Vagina (tissue), 2 donors: ENCODE data around the gene CAPN15. TPM values are rescaled to one million over a fixed set of nuclear protein-coding genes. Genes with fewer than 3 reads are reported as not detected.

Experiments used
- DNase-seq, 2 donors: peaks; one replicate each; pipeline ENCODE4 v3.0.0-alpha.2; 2017; ENCODE audit errors: extremely low spot score in 2 of 2
- H3K27ac ChIP-seq: fragments of 200-600 bp; sonication (generic); one replicate; pipeline ENCODE4 v1.5.1; 2019
- H3K27me3 ChIP-seq: fragments of 200-600 bp; sonication (generic); one replicate; pipeline ENCODE4 v1.5.1; 2019
- H3K36me3 ChIP-seq, 2 donors: fragments of 200-600 bp; sonication (generic); one replicate each; pipeline ENCODE4 v1.5.1; 2017 to 2019
- H3K4me1 ChIP-seq: fragments of 200-600 bp; sonication (generic); one replicate; pipeline ENCODE4 v1.5.1; 2019
- H3K4me3 ChIP-seq, 2 donors: fragments of 200-600 bp; sonication (generic); 1 replicate in 1 of 2; 2 replicates in 1 of 2; pipeline ENCODE4 v1.5.1; 2016 to 2019
- H3K9me3 ChIP-seq: fragments of 200-600 bp; sonication (generic); one replicate; pipeline ENCODE4 v1.5.1; 2019
- POLR2A ChIP-seq, 2 donors: fragments of 450-650 bp; IDR thresholded peaks; one replicate each; pipeline ENCODE4 v1.6.1; 2017; ENCODE audit warnings: antibody characterized with exemption in 2 of 2, mild to moderate bottlenecking in 2 of 2, moderate library complexity in 2 of 2
- POLR2AphosphoS5 ChIP-seq, 2 donors: sonication (generic); formaldehyde crosslinking; IDR thresholded peaks; one replicate each; pipeline ENCODE4 v1.9.0; 2017; ENCODE audit warnings: antibody characterized with exemption in 2 of 2, mild to moderate bottlenecking in 2 of 2, low read depth in 1 of 2; ENCODE audit not compliant: insufficient read depth in 1 of 2
- intact Hi-C: fragments of 100-400 bp; cut with DNase I; formaldehyde crosslinking; loops from one replicate; pipeline ENCODE4 v1.15.1; 2023
- total RNA-seq: library from RNA; depleted of rRNA; stranded (reverse); fragments of >200 nt; gene quantifications from one replicate; pipeline ENCODE4 v1.2.3, GENCODE V29; 2016
- TF ChIP-seq, protein P1 (sequence below), 3 experiments: fragments of 450-650 bp in 2 of 3; fragments of 200-600 bp in 1 of 3; sonication (generic) in 1 of 3; IDR thresholded peaks; one replicate each; pipeline ENCODE4 v1.5.1; 2017 to 2019; ENCODE audit warnings: antibody characterized with exemption in 3 of 3, mild to moderate bottlenecking in 2 of 3, moderate library complexity in 2 of 3

CAPN15 gene
- total RNA-seq, 1 donor from 2014 or later, result 38.3 TPM

DNA sequence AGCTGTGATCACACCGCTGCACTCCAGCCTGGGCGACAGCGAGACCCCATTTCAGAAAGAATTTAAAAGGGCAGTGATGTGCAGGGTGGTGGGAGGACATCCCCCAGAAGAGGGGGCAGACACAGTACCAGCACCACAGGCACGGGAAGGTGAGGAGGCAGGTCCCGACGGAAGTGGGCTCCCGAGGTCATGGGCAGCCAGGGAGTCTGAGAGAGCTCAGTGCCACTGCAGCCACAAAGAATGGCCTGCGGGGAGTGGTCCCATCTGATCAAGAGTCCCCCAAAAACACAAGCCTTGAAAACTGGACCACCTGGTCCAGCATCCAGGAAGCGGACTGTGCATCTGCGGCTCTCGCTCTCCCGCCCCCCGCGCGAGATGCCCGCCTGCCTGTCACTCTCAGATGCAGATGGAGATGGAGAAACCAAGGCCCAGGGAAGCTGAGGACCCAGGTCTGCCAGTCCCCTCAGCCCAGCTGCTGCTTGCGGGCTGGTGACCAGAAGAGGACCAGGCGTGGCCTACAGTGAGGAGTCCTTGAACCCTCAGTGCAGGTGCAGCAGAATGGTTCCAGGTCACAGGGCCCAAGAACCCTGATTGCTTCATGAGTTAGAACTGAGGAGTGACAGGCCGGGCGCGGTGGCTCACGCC is 4.3 kb upstream of the CAPN15 start:
- TF ChIP-seq POLR2AphosphoS5 (IDR thresholded peaks at IDR 0.05; ENCODE audit: insufficient read depth in 1 of 2, low read depth in 1 of 2), result no peak
- TF ChIP-seq POLR2A (IDR thresholded peaks at IDR 0.05), result no peak
- TF ChIP-seq, protein P1, sequence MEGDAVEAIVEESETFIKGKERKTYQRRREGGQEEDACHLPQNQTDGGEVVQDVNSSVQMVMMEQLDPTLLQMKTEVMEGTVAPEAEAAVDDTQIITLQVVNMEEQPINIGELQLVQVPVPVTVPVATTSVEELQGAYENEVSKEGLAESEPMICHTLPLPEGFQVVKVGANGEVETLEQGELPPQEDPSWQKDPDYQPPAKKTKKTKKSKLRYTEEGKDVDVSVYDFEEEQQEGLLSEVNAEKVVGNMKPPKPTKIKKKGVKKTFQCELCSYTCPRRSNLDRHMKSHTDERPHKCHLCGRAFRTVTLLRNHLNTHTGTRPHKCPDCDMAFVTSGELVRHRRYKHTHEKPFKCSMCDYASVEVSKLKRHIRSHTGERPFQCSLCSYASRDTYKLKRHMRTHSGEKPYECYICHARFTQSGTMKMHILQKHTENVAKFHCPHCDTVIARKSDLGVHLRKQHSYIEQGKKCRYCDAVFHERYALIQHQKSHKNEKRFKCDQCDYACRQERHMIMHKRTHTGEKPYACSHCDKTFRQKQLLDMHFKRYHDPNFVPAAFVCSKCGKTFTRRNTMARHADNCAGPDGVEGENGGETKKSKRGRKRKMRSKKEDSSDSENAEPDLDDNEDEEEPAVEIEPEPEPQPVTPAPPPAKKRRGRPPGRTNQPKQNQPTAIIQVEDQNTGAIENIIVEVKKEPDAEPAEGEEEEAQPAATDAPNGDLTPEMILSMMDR (IDR thresholded peaks at IDR 0.05), result no peak
- H3K4me1 ChIP-seq, result peaks cover 32% of the 10 kb centered on the region
- intact Hi-C loops, result no loop called here
- H3K36me3 ChIP-seq, result peaks cover 0 to 25% of the 10 kb centered on the region in 2 donors
- no peak overlapping the region for H3K4me3 ChIP-seq
- no peaks in the 10 kb centered on the region for H3K9me3 ChIP-seq
- no peak for DNase-seq
- H3K27me3 ChIP-seq, result no peaks in the 10 kb centered on the region
- no peak overlapping the region for H3K27ac ChIP-seq

GRCh38 chr16:524274-525040 is 3.1 kb upstream of the CAPN15 start:
- intact Hi-C loops, result no loop called here
- no peak overlapping the region for H3K4me3 ChIP-seq
- H3K27me3 ChIP-seq, result no peaks in the 10 kb centered on the region
- TF ChIP-seq POLR2AphosphoS5 (IDR thresholded peaks at IDR 0.05; ENCODE audit: insufficient read depth in 1 of 2, low read depth in 1 of 2), result peak in 1 of 2 donors; percentile 21
- TF ChIP-seq, protein P1 (IDR thresholded peaks at IDR 0.05), result no peak
- TF ChIP-seq POLR2A (IDR thresholded peaks at IDR 0.05), result no peak
- peaks cover 0 to 17% of the 10 kb centered on the region in 2 donors for H3K36me3 ChIP-seq
- no peak overlapping the region for H3K27ac ChIP-seq
- peaks cover 44% of the 10 kb centered on the region for H3K4me1 ChIP-seq
- DNase-seq, result no peak
- no peaks in the 10 kb centered on the region for H3K9me3 ChIP-seq

DNA sequence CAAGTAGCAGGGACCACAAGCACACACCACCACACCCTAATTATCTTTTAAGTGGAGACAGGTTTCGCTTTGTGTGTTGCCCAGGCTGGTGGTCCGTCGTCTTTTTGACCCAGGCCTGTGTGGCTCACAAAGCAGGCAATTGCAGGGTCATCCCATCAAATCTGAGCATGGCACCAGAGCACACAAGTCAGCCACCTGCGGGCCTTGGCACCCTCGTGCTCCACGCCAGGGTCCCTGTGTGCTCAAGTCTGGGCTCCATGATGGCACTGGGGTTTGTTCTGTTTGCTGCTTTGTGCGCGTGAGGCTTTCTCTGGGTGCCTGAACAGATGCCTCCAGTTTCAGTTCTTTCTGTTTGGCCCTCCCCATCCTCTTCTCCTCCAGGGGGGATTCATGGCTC is 2.4 kb upstream of the CAPN15 start:
- Histone ChIP-seq H3K27me3 (no peaks in the 10 kb centered on the region), H3K4me3 (no peak overlapping the region), H3K36me3 (peaks cover 0 to 11% of the 10 kb centered on the region in 2 donors), H3K4me1 (peaks cover 51% of the 10 kb centered on the region), H3K9me3 (no peaks in the 10 kb centered on the region), H3K27ac (peak overlapping the region; percentile 98)
- no peak for DNase-seq
- TF ChIP-seq POLR2A (IDR thresholded peaks at IDR 0.05), result no peak
- no peak for TF ChIP-seq POLR2AphosphoS5 (IDR thresholded peaks at IDR 0.05; ENCODE audit: insufficient read depth in 1 of 2, low read depth in 1 of 2)
- TF ChIP-seq, protein P1 (IDR thresholded peaks at IDR 0.05), result no peak
- intact Hi-C loops, result no loop called here

DNA sequence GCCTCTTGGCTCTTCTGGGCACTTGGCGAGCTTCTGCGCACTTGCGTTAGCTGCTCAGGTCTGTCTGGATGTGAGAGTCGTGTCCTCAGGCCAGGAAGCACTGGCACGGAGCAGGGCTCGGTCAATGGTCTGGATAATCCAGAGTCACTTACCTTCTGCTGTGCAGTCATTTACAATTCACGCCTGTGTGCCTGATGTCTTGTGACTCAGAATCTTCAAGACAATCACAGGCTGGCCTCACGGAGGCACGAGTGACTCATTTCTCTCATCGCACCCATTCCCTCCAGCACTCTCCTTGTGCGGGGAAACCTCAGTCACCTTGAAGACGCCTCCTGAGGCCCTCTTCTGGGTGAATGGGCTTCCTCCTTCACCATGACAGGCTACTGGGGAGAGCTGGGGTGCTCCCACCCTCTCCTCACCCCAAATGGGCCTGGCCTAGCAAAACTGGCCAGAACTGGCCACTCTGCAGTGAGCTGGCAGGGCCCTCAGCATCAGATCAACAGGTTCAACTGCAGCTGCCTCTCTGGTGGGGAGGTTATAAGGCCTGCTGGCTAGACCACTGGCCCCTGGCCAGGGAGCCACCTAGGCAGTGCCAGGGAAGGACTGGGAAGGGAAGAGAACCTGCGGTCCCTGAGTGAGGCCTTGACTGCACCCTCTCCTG is 1.9 kb upstream of the CAPN15 start:
- TF ChIP-seq, protein P1 (IDR thresholded peaks at IDR 0.05), result no peak
- TF ChIP-seq POLR2A (IDR thresholded peaks at IDR 0.05), result no peak
- peak in 1 of 2 donors; percentile 67 for TF ChIP-seq POLR2AphosphoS5 (IDR thresholded peaks at IDR 0.05; ENCODE audit: insufficient read depth in 1 of 2, low read depth in 1 of 2)
- Histone ChIP-seq H3K4me3 (peak overlapping the region; percentile 82 to 96), H3K27ac (peak overlapping the region; percentile 98), H3K9me3 (no peaks in the 10 kb centered on the region), H3K27me3 (no peaks in the 10 kb centered on the region), H3K36me3 (peaks cover 0 to 6% of the 10 kb centered on the region in 2 donors), H3K4me1 (peaks cover 56% of the 10 kb centered on the region)
- intact Hi-C loops, result no loop called here
- no peak for DNase-seq
